Endothelial cell of umbilical vein (primary cell): Measurements from ENCODE around the gene CCDC188. TPM values are rescaled to one million over a fixed set of nuclear protein-coding genes. Genes with fewer than 3 reads are reported as not detected.

Experiments
- BruUV-seq: library from RNA; stranded (reverse); fragments of 400-500 nt; replicated peaks from 2 replicates; lab custom pipeline; 2021; lab: Mats Ljungman, UMichigan
- CTCF ChIA-PET: fragments of 300-600, 350-600 bp; sonication (Branson Sonifier 250); formaldehyde crosslinking; loops from one replicate; lab custom pipeline; 2021; ENCODE audit warnings: antibody characterized with exemption, inconsistent platforms; lab: Charles Lee
- POLR2A ChIA-PET: fragments of 300-600, 350-600 bp; sonication (Branson Sonifier 250); formaldehyde crosslinking; loops from one replicate; lab custom pipeline; 2021; ENCODE audit warnings: antibody characterized with exemption, inconsistent platforms; lab: Charles Lee
- DNase-seq: peaks from one replicate; pipeline ENCODE4 v3.0.0-alpha.2; 2011; ENCODE audit warnings: low read depth, low spot score
- FAIRE-seq: peaks from 2 replicates; lab custom pipeline; 2011; peaks lifted over from hg19 to GRCh38; lab: Jason Lieb, UNC
- H2AFZ ChIP-seq: 2 replicates; pipeline ENCODE4 v1.6.0; 2012; ENCODE audit warnings: low read depth, low read length, control low read depth, inconsistent platforms
- H3K27ac ChIP-seq: 2 replicates; pipeline ENCODE4 v1.5.1; 2011; ENCODE audit warnings: low read depth, mild to moderate bottlenecking, control low read depth, low read length, moderate library complexity; ENCODE audit not compliant: insufficient read depth
- H3K27me3 ChIP-seq, 2 experiments: 2 replicates each; pipeline versions ENCODE4 v1.6.0 to v1.6.1; 2011; ENCODE audit warnings: low read length in 2 of 2, mixed read lengths in 1 of 2; ENCODE audit not compliant: control insufficient read depth in 2 of 2, insufficient read depth in 2 of 2
- H3K36me3 ChIP-seq, 2 experiments: 2 replicates in 1 of 2; 3 replicates in 1 of 2; pipeline ENCODE4 v1.5.1; 2011; ENCODE audit warnings: low read length in 2 of 2, mild to moderate bottlenecking in 1 of 2, moderate library complexity in 1 of 2; ENCODE audit not compliant: control insufficient read depth in 2 of 2, insufficient read depth in 2 of 2; ENCODE audit errors: extremely low read depth in 1 of 2
- H3K4me1 ChIP-seq: 3 replicates; pipeline ENCODE4 v1.5.1; 2011; ENCODE audit warnings: mild to moderate bottlenecking, low read length; ENCODE audit not compliant: control insufficient read depth, insufficient read depth; ENCODE audit errors: extremely low read depth
- H3K4me2 ChIP-seq: 2 replicates; pipeline ENCODE4 v1.6.1; 2011; ENCODE audit warnings: low read length, control low read depth, mixed read lengths; ENCODE audit not compliant: insufficient read depth
- H3K4me3 ChIP-seq, 3 experiments: fragments of 200-600 bp in 1 of 3; sonication (generic), shearing (Covaris generic) in 1 of 3; replicated peaks in 1 of 3; 2 replicates each; pipeline ENCODE4 v1.5.1; 2011 to 2016; ENCODE audit warnings: control low read depth in 3 of 3, low read length in 3 of 3, mild to moderate bottlenecking in 2 of 3, inconsistent platforms in 1 of 3, low read depth in 1 of 3, moderate library complexity in 1 of 3; ENCODE audit not compliant: insufficient read depth in 1 of 3
- H3K79me2 ChIP-seq: 2 replicates; pipeline ENCODE4 v1.6.0; 2012; ENCODE audit warnings: low read length, inconsistent platforms; ENCODE audit not compliant: control insufficient read depth, insufficient read depth
- H3K9ac ChIP-seq: replicated peaks from 2 replicates; pipeline ENCODE3; 2011; ENCODE audit warnings: low read length, control low read depth; ENCODE audit not compliant: insufficient read depth; ENCODE audit errors: extremely low read depth
- H3K9me1 ChIP-seq: replicated peaks from 3 replicates; pipeline ENCODE4 v1.6.0; 2011; ENCODE audit warnings: mild to moderate bottlenecking, low read length; ENCODE audit not compliant: control insufficient read depth, insufficient read depth; ENCODE audit errors: extremely low read depth
- H3K9me3 ChIP-seq: replicated peaks from 2 replicates; pipeline ENCODE4 v1.5.1; 2012; ENCODE audit warnings: low read length, inconsistent platforms; ENCODE audit not compliant: control insufficient read depth, insufficient read depth
- H4K20me1 ChIP-seq: replicated peaks from 2 replicates; pipeline ENCODE3; 2011; ENCODE audit warnings: mild to moderate bottlenecking, low read length; ENCODE audit not compliant: control insufficient read depth, insufficient read depth; ENCODE audit errors: extremely low read depth
- EZH2 ChIP-seq: IDR thresholded peaks from 2 replicates; pipeline ENCODE4 v1.6.1; 2012; ENCODE audit warnings: borderline replicate concordance, low read depth, mild to moderate bottlenecking, moderate library complexity, low read length, inconsistent platforms; ENCODE audit not compliant: severe bottlenecking
- FOS ChIP-seq: IDR thresholded peaks from 2 replicates; pipeline ENCODE4 v1.6.1; 2011; ENCODE audit warnings: mild to moderate bottlenecking, low read length, moderate library complexity, borderline replicate concordance; ENCODE audit not compliant: insufficient read depth
- GATA2 ChIP-seq: IDR thresholded peaks from 2 replicates; pipeline ENCODE4 v1.7.0; 2011; ENCODE audit warnings: low read depth, mild to moderate bottlenecking, moderate library complexity, mixed read lengths, low read length; ENCODE audit not compliant: insufficient read length, insufficient read depth
- JUN ChIP-seq: IDR thresholded peaks from 2 replicates; pipeline ENCODE4 v1.6.1; 2011; ENCODE audit warnings: borderline replicate concordance, low read depth; ENCODE audit not compliant: insufficient read length, insufficient read depth
- MYC ChIP-seq: IDR thresholded peaks from one replicate; pipeline ENCODE4 v1.6.1; 2011; ENCODE audit warnings: mild to moderate bottlenecking, low read depth, low read length
- POLR2A ChIP-seq: IDR thresholded peaks from 2 replicates; pipeline ENCODE4 v1.6.1; 2012; ENCODE audit warnings: low read depth, mild to moderate bottlenecking, control low read depth, low read length
- POLR2AphosphoS5 ChIP-seq: IDR thresholded peaks from 2 replicates; pipeline ENCODE4 v1.6.1; 2012; ENCODE audit warnings: low read depth, mild to moderate bottlenecking, control low read depth, low read length, moderate library complexity; ENCODE audit not compliant: insufficient read depth
- dilution Hi-C: fragments of 300-500 bp; cut with MboI; formaldehyde crosslinking; loops from one replicate; pipeline ENCODE4 v1.15.0; 2019; ENCODE audit warnings: low sequenced_read_pairs; ENCODE audit not compliant: extremely low pct_ligation_motif_present
- intact Hi-C: fragments of 100-400 bp; cut with micrococcal nuclease; formaldehyde crosslinking; loops from one replicate; pipeline ENCODE4 v1.10.0; 2022
- polyA plus RNA-seq, 4 experiments: library from polyadenylated mRNA; depleted of rRNA in 3 of 4; stranded (reverse) in 3 of 4; unstranded in 1 of 4; fragments of >200 nt; gene quantifications; 2 replicates each; pipeline versions ENCODE4 v1.2.1 to v1.2.3, GENCODE V29; 2011 to 2012; ENCODE audit warnings: missing spikeins in 1 of 4
- total RNA-seq: library from RNA; stranded (reverse); gene quantifications from 2 replicates; pipeline ENCODE4 v1.2.3, GENCODE V29; 2021
- TF ChIP-seq, protein P1 (sequence below): IDR thresholded peaks from 2 replicates; pipeline ENCODE4 v1.6.1; 2011; ENCODE audit not compliant: insufficient read depth, insufficient read length
- TF ChIP-seq, protein P2 (sequence below), 2 donors: IDR thresholded peaks; 1 replicate in 1 of 2; 2 replicates in 1 of 2; pipeline ENCODE4 v1.5.1; 2011; ENCODE audit warnings: low read length in 2 of 2, mild to moderate bottlenecking in 2 of 2, moderate library complexity in 2 of 2, control low read depth in 1 of 2, inconsistent platforms in 1 of 2, low read depth in 1 of 2; ENCODE audit not compliant: insufficient read depth in 1 of 2; ENCODE audit errors: extremely low read depth in 1 of 2

CCDC188 gene
- total and polyA plus RNA-seq, 2 donors (not counting 3 experiments of a cell fraction or from before 2014, with no cell fraction given) = 9.4 to 9.8 TPM

DNA sequence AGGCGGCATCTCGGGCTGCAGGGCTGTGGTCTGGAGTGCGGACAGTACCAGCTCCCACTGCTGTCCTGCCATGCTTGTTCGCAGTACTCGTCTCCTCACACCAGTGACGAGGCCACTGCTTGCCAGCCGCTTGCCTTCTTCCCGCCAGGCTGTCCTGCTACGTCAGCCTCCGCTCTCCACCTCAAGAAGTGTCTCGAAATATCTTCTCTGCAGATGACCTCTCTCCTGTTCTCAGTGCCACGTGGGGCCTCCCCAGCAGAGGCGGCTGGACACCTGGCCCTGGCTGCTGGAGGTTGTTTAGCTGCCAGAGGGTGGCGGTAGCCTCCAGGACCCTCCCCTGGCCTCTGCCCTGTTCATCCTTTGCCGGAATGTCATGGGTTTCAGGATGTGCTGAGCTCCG lies 3.1 kb upstream of the CCDC188 start:
- no peak overlapping the region for H3K27ac ChIP-seq
- no peak overlapping the region for H3K9ac ChIP-seq
- H3K36me3 ChIP-seq = no peaks in the 10 kb centered on the region
- FAIRE-seq (peak; percentile 38), DNase-seq (no peak)
- H3K4me3 ChIP-seq = no peak overlapping the region
- dilution Hi-C loops = no loop called here
- peaks cover 5% of the 10 kb centered on the region for H3K4me1 ChIP-seq
- H3K9me3 ChIP-seq = no peaks in the 10 kb centered on the region
- TF ChIP-seq GATA2 = no peak
- no peak for TF ChIP-seq POLR2AphosphoS5
- no peak for TF ChIP-seq FOS
- TF ChIP-seq, protein P1, sequence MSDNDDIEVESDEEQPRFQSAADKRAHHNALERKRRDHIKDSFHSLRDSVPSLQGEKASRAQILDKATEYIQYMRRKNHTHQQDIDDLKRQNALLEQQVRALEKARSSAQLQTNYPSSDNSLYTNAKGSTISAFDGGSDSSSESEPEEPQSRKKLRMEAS = no peak
- no peak for TF ChIP-seq EZH2
- no peak for TF ChIP-seq POLR2A
- no peak for TF ChIP-seq JUN
- no peak for TF ChIP-seq MYC
- TF ChIP-seq, protein P2, sequence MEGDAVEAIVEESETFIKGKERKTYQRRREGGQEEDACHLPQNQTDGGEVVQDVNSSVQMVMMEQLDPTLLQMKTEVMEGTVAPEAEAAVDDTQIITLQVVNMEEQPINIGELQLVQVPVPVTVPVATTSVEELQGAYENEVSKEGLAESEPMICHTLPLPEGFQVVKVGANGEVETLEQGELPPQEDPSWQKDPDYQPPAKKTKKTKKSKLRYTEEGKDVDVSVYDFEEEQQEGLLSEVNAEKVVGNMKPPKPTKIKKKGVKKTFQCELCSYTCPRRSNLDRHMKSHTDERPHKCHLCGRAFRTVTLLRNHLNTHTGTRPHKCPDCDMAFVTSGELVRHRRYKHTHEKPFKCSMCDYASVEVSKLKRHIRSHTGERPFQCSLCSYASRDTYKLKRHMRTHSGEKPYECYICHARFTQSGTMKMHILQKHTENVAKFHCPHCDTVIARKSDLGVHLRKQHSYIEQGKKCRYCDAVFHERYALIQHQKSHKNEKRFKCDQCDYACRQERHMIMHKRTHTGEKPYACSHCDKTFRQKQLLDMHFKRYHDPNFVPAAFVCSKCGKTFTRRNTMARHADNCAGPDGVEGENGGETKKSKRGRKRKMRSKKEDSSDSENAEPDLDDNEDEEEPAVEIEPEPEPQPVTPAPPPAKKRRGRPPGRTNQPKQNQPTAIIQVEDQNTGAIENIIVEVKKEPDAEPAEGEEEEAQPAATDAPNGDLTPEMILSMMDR (IDR thresholded peaks at IDR 0.05; ENCODE audit: extremely low read depth in 1 of 2, insufficient read depth in 1 of 2, low read depth in 1 of 2, low read length in 2 of 2) = no peak
- ChIA-PET POLR2A (no interaction called here), CTCF (no interaction called here)
- H3K4me2 ChIP-seq = no peak overlapping the region
- H3K79me2 ChIP-seq = no peaks in the 10 kb centered on the region
- H3K27me3 ChIP-seq = no peaks in the 10 kb centered on the region
- H2AFZ ChIP-seq = no peak overlapping the region
- no TSS peak for BruUV-seq
- no peaks in the 10 kb centered on the region for H3K9me1 ChIP-seq
- intact Hi-C loops = no loop called here
- H4K20me1 ChIP-seq = no peaks in the 10 kb centered on the region
